Measurements from ENCODE around the gene SENP6.
"Not testable (repeated sequence)": the region's sequence is repeated elsewhere in the genome, so short reads cannot be mapped to it uniquely, and the experiment has no call there.

DNA sequence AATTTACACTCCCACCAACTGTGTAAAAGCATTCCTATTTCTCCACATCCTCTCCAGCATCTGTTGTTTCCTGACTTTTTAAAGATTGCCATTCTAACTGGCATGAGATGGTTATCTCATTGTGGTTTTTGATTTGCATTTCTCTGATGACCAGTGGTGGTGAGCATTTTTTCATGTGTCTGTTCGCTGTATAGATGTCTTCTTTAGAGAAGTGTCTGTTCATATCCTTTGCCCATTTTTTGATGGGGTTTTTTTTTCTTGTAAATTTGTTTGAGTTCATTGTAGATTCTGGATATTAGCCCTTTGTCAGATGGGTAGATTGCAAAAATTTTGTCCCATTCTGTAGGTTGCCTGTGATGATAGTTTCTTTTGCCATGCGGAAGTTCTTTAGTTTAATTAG is 81.3 kb downstream of the SENP6 start:
- TF ChIP-seq, protein P1, sequence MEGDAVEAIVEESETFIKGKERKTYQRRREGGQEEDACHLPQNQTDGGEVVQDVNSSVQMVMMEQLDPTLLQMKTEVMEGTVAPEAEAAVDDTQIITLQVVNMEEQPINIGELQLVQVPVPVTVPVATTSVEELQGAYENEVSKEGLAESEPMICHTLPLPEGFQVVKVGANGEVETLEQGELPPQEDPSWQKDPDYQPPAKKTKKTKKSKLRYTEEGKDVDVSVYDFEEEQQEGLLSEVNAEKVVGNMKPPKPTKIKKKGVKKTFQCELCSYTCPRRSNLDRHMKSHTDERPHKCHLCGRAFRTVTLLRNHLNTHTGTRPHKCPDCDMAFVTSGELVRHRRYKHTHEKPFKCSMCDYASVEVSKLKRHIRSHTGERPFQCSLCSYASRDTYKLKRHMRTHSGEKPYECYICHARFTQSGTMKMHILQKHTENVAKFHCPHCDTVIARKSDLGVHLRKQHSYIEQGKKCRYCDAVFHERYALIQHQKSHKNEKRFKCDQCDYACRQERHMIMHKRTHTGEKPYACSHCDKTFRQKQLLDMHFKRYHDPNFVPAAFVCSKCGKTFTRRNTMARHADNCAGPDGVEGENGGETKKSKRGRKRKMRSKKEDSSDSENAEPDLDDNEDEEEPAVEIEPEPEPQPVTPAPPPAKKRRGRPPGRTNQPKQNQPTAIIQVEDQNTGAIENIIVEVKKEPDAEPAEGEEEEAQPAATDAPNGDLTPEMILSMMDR (conservative IDR thresholded peaks at IDR 0.05): not testable (repeated sequence)
- TF ChIP-seq ZFX (IDR thresholded peaks at IDR 0.05): not testable (repeated sequence)
